TTC549 (cell line): ENCODE measurements around the gene MICAL2.
"Not testable (repeated sequence)": the region's sequence is repeated elsewhere in the genome, so short reads cannot be mapped to it uniquely, and the experiment has no call there.

Source experiments
- FAIRE-seq: peaks from 2 replicates; lab custom pipeline; 2012; peaks lifted over from hg19 to GRCh38; lab: Jason Lieb, UNC

The MICAL2 gene

GRCh38 chr11:12137005-12137690 lies 26.8 kb downstream of the MICAL2 start:
- FAIRE-seq = no peak

DNA sequence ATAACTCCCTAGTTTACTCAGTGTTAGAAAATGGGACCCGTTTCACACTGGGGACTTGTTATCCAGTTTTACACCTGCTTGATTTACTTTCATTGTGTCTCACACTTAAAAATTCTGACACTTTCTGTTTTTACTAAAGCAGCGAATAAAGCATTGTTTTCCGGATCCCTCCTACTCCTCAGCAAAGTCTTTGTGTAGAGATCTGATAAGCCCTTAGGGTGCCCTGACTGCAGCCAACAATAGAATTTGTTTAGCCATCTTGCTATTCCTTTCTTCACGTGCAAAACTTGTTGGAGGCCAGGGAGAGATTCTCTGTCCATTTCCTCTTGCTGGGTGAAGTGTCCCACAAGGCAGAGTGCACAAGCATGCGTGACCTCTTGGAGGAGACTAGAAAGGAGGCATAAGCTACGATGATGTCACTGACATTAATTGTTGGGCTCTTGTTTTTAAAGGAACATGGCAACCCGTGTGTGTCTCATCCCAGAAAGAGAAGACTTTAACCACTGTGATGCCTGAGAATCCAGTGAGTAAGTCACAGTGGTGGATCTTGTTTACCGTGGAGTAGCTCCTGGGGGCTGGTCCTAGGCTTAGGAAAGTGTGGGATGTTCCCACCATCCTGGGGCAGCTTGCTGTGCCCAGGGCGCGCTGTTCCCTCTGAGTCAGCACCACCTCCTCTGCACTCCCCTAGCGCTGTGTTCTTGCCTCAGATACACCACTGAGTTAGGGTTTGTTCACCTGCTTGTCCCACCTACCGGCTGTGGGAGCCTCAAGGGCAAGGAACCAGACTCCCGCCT lies 27.7 kb downstream of the MICAL2 start:
- FAIRE-seq = no peak

DNA sequence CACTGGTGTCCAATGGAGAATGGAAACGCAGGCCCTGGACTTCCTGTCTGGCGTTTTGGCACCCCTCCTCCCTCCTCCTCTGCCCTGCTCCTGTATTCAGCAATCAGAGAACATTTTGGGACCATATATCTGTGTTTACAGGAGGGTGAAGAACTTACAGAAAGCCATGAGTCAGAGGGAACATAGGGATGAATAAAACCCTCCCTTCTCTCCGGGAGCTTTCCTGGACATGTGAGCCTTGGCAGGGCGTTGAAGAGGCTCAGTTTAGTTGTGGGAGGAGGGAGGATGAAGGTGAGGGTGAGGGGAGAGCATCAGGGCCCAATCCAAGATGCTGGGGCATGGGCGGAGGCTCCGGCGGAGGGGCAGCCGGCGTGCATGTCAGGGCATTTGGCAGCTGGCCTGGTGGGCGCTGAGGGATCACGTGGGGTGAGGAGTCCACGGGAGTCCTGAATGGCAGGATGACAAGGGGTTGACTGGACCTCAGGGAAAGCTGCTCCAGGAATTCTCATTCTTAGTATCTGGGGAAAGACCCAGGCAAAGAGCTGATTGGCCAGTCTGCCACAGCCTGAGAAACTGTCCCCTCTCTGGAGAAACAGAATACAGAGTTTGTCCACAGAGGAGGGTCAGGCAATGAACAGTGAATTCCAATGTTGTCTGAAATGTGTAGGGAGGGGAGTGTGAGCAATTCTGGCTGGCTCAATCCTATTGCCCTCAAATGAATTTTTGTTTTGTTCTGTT lies 28.9 kb downstream of the MICAL2 start:
- no peak for FAIRE-seq

DNA sequence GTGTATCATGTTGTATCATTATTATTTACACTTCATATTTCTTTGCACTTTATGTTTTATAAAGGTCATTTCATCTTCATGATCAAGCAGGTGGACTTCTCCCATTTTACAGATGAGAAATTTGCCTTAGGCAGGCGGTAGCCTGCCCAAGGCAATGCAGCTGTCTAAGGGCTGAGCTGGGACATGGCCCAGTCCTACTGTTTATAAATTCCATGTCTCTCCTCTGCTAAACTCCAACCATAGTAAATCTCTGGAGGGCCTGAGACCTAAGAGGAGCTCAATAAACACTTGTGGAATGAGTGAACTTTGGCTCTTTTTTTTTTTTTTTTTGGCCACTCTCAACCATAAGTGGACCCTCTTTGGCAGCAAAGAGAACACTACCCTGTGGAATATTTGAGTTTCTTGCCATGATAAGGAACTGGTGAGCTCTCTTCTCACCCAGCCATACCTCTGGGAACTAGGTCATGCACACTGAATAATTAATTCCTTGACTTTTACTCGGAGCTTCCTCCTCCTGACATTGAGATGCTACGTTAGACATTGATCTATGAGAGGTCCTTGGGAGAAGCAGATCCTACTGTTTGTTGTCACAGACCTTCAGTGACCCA lies 29.9 kb downstream of the MICAL2 start:
- no peak for FAIRE-seq

GRCh38 chr11:12141283-12141682 lies 30.9 kb downstream of the MICAL2 start:
- no peak for FAIRE-seq

DNA sequence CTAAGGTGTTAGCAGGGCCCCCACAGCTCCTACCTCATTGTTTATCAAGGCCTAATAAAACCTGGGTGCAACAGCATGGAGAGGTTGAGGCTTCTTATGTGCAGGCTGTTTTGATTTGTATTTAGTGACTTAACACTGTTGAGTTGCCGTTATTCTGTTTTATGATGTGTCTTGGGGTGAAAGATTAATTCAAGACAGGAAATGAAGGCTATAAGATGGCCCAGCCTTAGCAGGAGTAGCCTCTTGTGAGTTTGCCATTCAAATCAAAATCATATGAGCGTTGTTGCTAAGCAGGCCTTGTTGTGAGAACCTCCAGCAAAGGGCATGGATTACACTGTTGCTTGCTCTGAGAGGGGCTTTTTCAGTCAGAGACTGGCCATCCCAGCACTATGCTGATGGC lies 31.8 kb downstream of the MICAL2 start:
- no peak for FAIRE-seq

DNA sequence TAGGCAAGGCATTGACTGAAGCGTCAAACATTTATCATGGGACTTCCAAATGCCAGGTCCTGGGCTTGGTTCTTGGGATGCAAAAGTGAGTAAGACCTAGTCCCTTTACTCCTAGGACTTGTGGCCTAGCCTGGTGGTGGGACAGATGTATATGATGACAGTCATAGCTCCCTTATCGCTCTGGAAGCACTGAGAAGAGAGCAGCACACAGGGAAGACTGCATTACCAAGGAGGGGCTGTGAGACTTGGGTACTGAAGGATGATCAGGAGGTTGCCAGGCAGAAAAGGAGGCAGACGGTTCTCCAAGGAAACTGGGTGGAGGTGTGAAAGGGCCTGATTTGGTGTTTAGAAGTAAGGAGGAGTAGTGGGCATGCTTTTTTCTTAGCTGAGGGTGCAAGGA lies 32.5 kb downstream of the MICAL2 start:
- FAIRE-seq = no peak

- no peak for FAIRE-seq
Measured at GRCh38 chr11:12143461-12144258, 33.3 kb downstream of the MICAL2 start.

- FAIRE-seq = no peak
Measured at GRCh38 chr11:12144330-12145174, 34.2 kb downstream of the MICAL2 start.

GRCh38 chr11:12146678-12147077 lies 36.3 kb downstream of the MICAL2 start:
- FAIRE-seq = not testable (repeated sequence)

GRCh38 chr11:12147827-12148226 lies 37.4 kb downstream of the MICAL2 start:
- no peak for FAIRE-seq

GRCh38 chr11:12148466-12148865 lies 38.1 kb downstream of the MICAL2 start:
- no peak for FAIRE-seq

GRCh38 chr11:12148882-12149281 lies 38.5 kb downstream of the MICAL2 start:
- no peak for FAIRE-seq

GRCh38 chr11:12149672-12150225 lies 39.4 kb downstream of the MICAL2 start:
- no peak for FAIRE-seq

GRCh38 chr11:12150831-12151382 lies 40.5 kb downstream of the MICAL2 start:
- FAIRE-seq = no peak

DNA sequence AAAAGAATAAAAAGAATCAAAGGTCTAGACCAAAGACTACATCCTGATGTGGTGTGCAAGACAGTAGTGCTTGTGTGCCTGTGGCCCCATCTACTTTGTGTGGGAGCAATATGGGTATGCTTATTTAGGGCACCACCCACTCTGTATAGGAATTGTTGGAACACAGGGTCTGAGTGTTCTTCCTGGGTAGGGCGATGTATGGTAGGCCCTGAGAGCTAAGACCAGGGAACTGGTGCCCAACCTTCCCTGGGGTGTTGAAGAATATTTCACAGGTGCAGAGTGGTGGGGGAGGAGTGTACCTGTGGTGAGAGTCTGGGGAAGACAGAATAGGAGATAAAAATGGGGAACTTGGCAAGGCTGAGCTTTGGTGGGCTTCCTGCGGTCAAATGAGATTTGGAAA lies 41.9 kb downstream of the MICAL2 start:
- FAIRE-seq = no peak

DNA sequence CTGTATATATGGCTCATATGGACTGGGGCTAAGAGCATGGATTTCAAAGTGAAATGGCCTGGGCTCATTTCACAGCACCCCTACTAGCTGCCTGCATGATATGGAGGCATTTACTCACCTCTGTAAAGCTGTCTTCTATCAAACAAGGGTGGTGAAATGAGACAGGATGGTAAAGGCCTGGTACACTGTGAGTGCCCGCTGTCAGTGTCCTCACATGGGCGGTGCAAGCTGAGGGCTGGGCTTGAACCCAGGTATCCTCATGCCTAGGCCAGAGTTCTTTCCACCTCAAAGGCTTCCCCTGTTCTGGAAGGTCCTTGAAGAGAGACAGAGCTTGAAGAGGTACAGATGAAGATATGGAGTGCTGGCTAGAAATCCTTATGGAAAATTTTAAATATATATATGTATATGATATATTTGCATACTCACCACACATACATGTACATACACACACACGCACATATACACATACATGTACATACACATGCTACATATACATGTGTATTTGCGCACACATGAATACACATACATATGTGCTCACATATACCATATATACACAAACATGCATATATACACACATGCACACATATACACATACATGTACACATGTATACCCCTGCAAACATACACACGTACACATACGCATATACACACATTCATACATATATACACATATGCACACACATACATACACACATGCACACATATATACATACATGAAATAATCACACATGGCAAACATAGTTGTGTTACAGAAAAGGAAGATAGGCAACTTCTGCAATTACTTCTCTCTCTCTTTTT lies 44.7 kb downstream of the MICAL2 start:
- FAIRE-seq = no peak

GRCh38 chr11:12155696-12156095 lies 45.3 kb downstream of the MICAL2 start:
- FAIRE-seq = no peak
